HuH-7.5 (cell line): ENCODE measurements around the gene RTTN.
"Not testable (repeated sequence)": the region's sequence is repeated elsewhere in the genome, so short reads cannot be mapped to it uniquely, and the experiment has no call there.

ENCODE experiments used
- DNase-seq: peaks from one replicate; pipeline ENCODE4 v3.0.0; 2011; ENCODE audit warnings: low spot score

The RTTN gene

GRCh38 chr18:70205421-70206397 lies at the start of gene RTTN:
Gene RTTN, minus strand, starts transcription at chr18:70205687. Its CDS starts 29 bp downstream, at chr18:70205658.
- peak; percentile 27 for DNase-seq

GRCh38 chr18:70250781-70251180 lies 45.3 kb upstream of the RTTN start:
- no peak for DNase-seq

- DNase-seq = not testable (repeated sequence)
These were observed 44.4 kb upstream of the RTTN start for GRCh38 chr18:70249861-70250260.

- no peak for DNase-seq
These were observed 43.6 kb upstream of the RTTN start for GRCh38 chr18:70249118-70249517.

- DNase-seq = no peak
These were observed 40.6 kb upstream of the RTTN start for GRCh38 chr18:70246061-70246466.

- DNase-seq = no peak
These were observed 37.8 kb upstream of the RTTN start for GRCh38 chr18:70243131-70243929.

GRCh38 chr18:70236921-70237320 lies 31.4 kb upstream of the RTTN start:
- DNase-seq = not testable (repeated sequence)

- no peak for DNase-seq
These were observed 30.0 kb upstream of the RTTN start for GRCh38 chr18:70235478-70235877.

- DNase-seq = no peak
These were observed 29.4 kb upstream of the RTTN start for GRCh38 chr18:70234667-70235459.

GRCh38 chr18:70233974-70234373 lies 28.5 kb upstream of the RTTN start:
- DNase-seq = no peak

- no peak for DNase-seq
These were observed 26.8 kb upstream of the RTTN start for GRCh38 chr18:70232261-70232660.

GRCh38 chr18:70229639-70230038 lies 24.2 kb upstream of the RTTN start:
- no peak for DNase-seq

- DNase-seq = no peak
These were observed 23.0 kb upstream of the RTTN start for GRCh38 chr18:70228536-70228935.

GRCh38 chr18:70227438-70227837 lies 22.0 kb upstream of the RTTN start:
- no peak for DNase-seq

- no peak for DNase-seq
These were observed 16.4 kb upstream of the RTTN start for GRCh38 chr18:70221915-70222278.

GRCh38 chr18:70221156-70221914 lies 15.8 kb upstream of the RTTN start:
- DNase-seq = no peak

- DNase-seq = no peak
These were observed 15.1 kb upstream of the RTTN start for GRCh38 chr18:70220628-70221027.

GRCh38 chr18:70219688-70220087 lies 14.2 kb upstream of the RTTN start:
- DNase-seq = no peak

- DNase-seq = no peak
These were observed 11.3 kb upstream of the RTTN start for GRCh38 chr18:70216788-70217187.

GRCh38 chr18:70207181-70207580 lies 1.7 kb upstream of the RTTN start:
- no peak for DNase-seq

GRCh38 chr18:70200286-70200685 lies 5.2 kb downstream of the RTTN start:
- DNase-seq = no peak
